ENCODE measurements around the gene TRMO.

The TRMO gene

DNA sequence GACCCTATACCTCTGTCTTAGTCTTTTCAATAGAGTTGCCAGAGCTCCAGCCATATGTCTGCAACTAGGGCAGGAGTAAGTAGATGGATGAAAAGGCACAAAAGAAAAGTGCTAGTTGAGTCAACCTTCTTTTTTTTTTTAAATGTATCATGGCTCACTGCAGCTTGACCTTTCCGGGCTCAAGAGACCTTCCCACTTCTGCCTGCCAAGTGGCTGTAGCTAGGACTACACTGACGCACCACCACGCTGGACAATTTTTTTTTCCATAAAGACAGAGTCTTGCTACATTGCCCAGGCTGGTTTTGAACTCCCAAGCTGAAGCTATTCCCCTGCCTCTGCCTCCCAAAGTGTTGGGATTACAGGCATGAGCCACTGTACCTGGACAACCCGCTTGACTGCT is 42.0 kb downstream of the TRMO start:
- TF ChIP-seq POLR2AphosphoS5 (IDR thresholded peaks at IDR 0.05; ENCODE audit: low read depth, low read length) (no peak), TAF1 (IDR thresholded peaks at IDR 0.05; ENCODE audit: borderline replicate concordance, insufficient read depth, low read length) (no peak), FOXP2 (optimal IDR thresholded peaks at IDR 0.05; ENCODE audit: borderline replicate concordance, extremely low read depth, extremely low read length, insufficient read depth) (no peak), SIN3A (IDR thresholded peaks at IDR 0.05; ENCODE audit: borderline replicate concordance, insufficient read depth, low read length) (no peak)
- TF ChIP-seq, protein P1, sequence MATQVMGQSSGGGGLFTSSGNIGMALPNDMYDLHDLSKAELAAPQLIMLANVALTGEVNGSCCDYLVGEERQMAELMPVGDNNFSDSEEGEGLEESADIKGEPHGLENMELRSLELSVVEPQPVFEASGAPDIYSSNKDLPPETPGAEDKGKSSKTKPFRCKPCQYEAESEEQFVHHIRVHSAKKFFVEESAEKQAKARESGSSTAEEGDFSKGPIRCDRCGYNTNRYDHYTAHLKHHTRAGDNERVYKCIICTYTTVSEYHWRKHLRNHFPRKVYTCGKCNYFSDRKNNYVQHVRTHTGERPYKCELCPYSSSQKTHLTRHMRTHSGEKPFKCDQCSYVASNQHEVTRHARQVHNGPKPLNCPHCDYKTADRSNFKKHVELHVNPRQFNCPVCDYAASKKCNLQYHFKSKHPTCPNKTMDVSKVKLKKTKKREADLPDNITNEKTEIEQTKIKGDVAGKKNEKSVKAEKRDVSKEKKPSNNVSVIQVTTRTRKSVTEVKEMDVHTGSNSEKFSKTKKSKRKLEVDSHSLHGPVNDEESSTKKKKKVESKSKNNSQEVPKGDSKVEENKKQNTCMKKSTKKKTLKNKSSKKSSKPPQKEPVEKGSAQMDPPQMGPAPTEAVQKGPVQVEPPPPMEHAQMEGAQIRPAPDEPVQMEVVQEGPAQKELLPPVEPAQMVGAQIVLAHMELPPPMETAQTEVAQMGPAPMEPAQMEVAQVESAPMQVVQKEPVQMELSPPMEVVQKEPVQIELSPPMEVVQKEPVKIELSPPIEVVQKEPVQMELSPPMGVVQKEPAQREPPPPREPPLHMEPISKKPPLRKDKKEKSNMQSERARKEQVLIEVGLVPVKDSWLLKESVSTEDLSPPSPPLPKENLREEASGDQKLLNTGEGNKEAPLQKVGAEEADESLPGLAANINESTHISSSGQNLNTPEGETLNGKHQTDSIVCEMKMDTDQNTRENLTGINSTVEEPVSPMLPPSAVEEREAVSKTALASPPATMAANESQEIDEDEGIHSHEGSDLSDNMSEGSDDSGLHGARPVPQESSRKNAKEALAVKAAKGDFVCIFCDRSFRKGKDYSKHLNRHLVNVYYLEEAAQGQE (IDR thresholded peaks at IDR 0.05; ENCODE audit: insufficient read depth in 1 of 2, low read depth in 2 of 2, low read length in 2 of 2): no peak

DNA sequence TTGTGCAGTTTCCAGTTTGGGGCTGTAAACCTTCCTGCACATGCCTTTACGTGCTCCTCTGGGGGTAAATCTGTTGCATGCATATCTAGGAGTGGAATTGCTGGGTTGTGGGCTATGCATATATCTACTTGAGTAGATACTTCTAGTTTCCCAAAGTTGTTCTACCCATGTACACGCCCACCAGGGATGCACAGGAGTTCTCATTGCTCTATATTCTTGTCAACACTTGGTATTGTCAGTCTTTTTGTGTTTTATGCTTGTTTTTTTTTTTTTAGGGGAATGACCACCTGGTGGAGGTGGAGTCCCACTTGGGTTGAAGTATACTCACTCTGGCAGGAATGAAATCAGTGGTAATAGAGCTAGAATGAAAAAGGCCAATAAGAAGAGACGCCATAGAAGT is 46.2 kb downstream of the TRMO start:
- TF ChIP-seq POLR2AphosphoS5 (IDR thresholded peaks at IDR 0.05; ENCODE audit: low read depth, low read length): no peak
- TF ChIP-seq SIN3A (IDR thresholded peaks at IDR 0.05; ENCODE audit: borderline replicate concordance, insufficient read depth, low read length): no peak
- TF ChIP-seq, protein P1 (IDR thresholded peaks at IDR 0.05; ENCODE audit: insufficient read depth in 1 of 2, low read depth in 2 of 2, low read length in 2 of 2): no peak
- TF ChIP-seq TAF1 (IDR thresholded peaks at IDR 0.05; ENCODE audit: borderline replicate concordance, insufficient read depth, low read length): no peak
- no peak for TF ChIP-seq FOXP2 (optimal IDR thresholded peaks at IDR 0.05; ENCODE audit: borderline replicate concordance, extremely low read depth, extremely low read length, insufficient read depth)

DNA sequence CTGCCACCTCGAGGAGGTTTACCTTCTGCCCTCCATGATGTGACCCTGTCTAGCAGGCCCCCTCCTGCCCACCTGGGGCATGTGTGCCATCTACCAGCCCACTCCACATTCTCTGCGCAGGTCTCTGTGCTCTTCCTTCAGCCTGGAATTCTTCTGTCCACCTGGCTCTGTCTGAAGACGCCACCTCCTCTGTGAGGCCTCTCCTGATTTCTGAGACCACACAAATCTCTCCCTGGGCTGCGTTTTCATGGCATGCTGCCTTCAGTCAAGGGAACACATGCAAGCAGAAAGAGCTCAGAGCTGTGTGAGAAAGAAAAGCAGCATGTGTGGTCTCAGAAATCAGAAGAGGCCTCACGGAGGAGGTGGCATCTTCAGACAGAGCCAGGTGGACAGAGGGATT is 47.2 kb downstream of the TRMO start:
- TF ChIP-seq, protein P1 (IDR thresholded peaks at IDR 0.05; ENCODE audit: insufficient read depth in 1 of 2, low read depth in 2 of 2, low read length in 2 of 2): no peak
- no peak for TF ChIP-seq TAF1 (IDR thresholded peaks at IDR 0.05; ENCODE audit: borderline replicate concordance, insufficient read depth, low read length)
- no peak for TF ChIP-seq FOXP2 (optimal IDR thresholded peaks at IDR 0.05; ENCODE audit: borderline replicate concordance, extremely low read depth, extremely low read length, insufficient read depth)
- TF ChIP-seq SIN3A (IDR thresholded peaks at IDR 0.05; ENCODE audit: borderline replicate concordance, insufficient read depth, low read length): no peak
- no peak for TF ChIP-seq POLR2AphosphoS5 (IDR thresholded peaks at IDR 0.05; ENCODE audit: low read depth, low read length)

GRCh38 chr9:97874624-97875023 is 47.7 kb downstream of the TRMO start:
- TF ChIP-seq POLR2AphosphoS5 (IDR thresholded peaks at IDR 0.05; ENCODE audit: low read depth, low read length) (no peak), SIN3A (IDR thresholded peaks at IDR 0.05; ENCODE audit: borderline replicate concordance, insufficient read depth, low read length) (no peak), TAF1 (IDR thresholded peaks at IDR 0.05; ENCODE audit: borderline replicate concordance, insufficient read depth, low read length) (no peak), FOXP2 (optimal IDR thresholded peaks at IDR 0.05; ENCODE audit: borderline replicate concordance, extremely low read depth, extremely low read length, insufficient read depth) (no peak)
- TF ChIP-seq, protein P1 (IDR thresholded peaks at IDR 0.05; ENCODE audit: insufficient read depth in 1 of 2, low read depth in 2 of 2, low read length in 2 of 2): no peak

DNA sequence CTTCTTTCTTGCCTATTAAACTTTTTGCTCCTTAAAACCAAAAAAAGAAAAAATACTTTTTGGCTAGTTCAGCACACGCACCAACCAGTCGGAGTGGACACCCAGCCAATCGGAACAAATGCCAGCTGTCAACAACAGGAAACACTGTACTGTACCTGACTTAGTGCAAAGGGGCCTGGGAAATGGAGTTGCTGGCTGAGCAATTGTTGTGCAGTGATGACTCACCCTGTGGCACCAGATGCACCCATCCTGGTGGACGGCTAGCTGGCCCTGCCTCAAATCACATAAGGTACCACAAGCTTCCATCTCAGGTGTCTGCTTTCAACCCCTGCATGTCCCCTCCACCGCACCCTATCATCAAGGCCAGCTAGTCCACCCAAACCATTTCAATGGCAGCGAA is 48.4 kb downstream of the TRMO start:
- no peak for TF ChIP-seq TAF1 (IDR thresholded peaks at IDR 0.05; ENCODE audit: borderline replicate concordance, insufficient read depth, low read length)
- no peak for TF ChIP-seq FOXP2 (optimal IDR thresholded peaks at IDR 0.05; ENCODE audit: borderline replicate concordance, extremely low read depth, extremely low read length, insufficient read depth)
- no peak for TF ChIP-seq SIN3A (IDR thresholded peaks at IDR 0.05; ENCODE audit: borderline replicate concordance, insufficient read depth, low read length)
- TF ChIP-seq, protein P1 (IDR thresholded peaks at IDR 0.05; ENCODE audit: insufficient read depth in 1 of 2, low read depth in 2 of 2, low read length in 2 of 2): no peak
- TF ChIP-seq POLR2AphosphoS5 (IDR thresholded peaks at IDR 0.05; ENCODE audit: low read depth, low read length): no peak
